ENCODE measurements around the gene PTDSS2. TPM values are rescaled to one million over a fixed set of nuclear protein-coding genes. Genes with fewer than 3 reads are reported as not detected.
A peak's percentile ranks its signal among the peaks of the same experiment; 100 is the strongest.

PTDSS2 gene
- total and polyA plus RNA-seq, 2 of the 4 experiments (the other 2 are of a cell fraction), result 23.5 to 26.6 TPM

- H3K4ac ChIP-seq (ENCODE audit: low read depth, low read length), result no peak overlapping the region
- in situ Hi-C loops (cut with MboI; ENCODE audit: low sequenced_read_pairs), result loop anchor here (10.0 kb wide), 1 partner anchor 147 kb away; the partner anchor contains the start of gene IFITM2
Observed at GRCh38 chr11:451738-452137, 1.7 kb downstream of the PTDSS2 start.

More at GRCh38 chr11:451738-452137, 1.7 kb downstream of the PTDSS2 start:
- Histone ChIP-seq H3K27ac (ENCODE audit: insufficient read depth, low read length) (no peak overlapping the region), H3K79me1 (ENCODE audit: low read depth in 1 of 2, low read length in 2 of 2) (peaks cover 12 to 64% of the 10 kb centered on the region in 2 experiments), H2AFZ (replicated peaks; ENCODE audit: low read length, poor library complexity) (no peak overlapping the region), H2BK20ac (ENCODE audit: low read depth, low read length) (no peak overlapping the region), H3K9me3 (ENCODE audit: control insufficient read depth, insufficient read depth, low read length) (no peaks in the 10 kb centered on the region), H4K91ac (ENCODE audit: insufficient read depth, low read depth, low read length) (no peak overlapping the region), H4K20me1 (ENCODE audit: insufficient read depth, low read length) (peaks cover 22% of the 10 kb centered on the region), H2BK15ac (ENCODE audit: low read depth, low read length) (no peak overlapping the region), H3K4me2 (ENCODE audit: low read depth, low read length) (peak overlapping the region; percentile 86; the same call in 1 of the 2 replicates), H3K36me3 (ENCODE audit: control insufficient read depth, insufficient read depth, low read length) (peaks cover 18% of the 10 kb centered on the region), H3K14ac (replicated peaks; ENCODE audit: low read depth, low read length) (no peak overlapping the region), H3K9ac (ENCODE audit: low read depth, low read length) (peak overlapping the region; percentile 66; the same call in 1 of the 2 replicates), H4K8ac (ENCODE audit: low read depth in 2 of 2, low read length in 2 of 2) (no peak overlapping the region), H4K5ac (ENCODE audit: low read depth, low read length) (no peak overlapping the region), H3K56ac (ENCODE audit: extremely low read depth, insufficient read depth, low read length) (no peak overlapping the region), H2BK5ac (ENCODE audit: low read depth, low read length, poor library complexity, severe bottlenecking) (no peak overlapping the region), H3K23ac (ENCODE audit: low read depth, low read length) (no peak overlapping the region), H3K9me1 (ENCODE audit: insufficient read depth, low read length) (no peaks in the 10 kb centered on the region), H3K4me3 (ENCODE audit: insufficient read depth, low read depth, low read length) (no peak overlapping the region), H3K27me3 (ENCODE audit: control insufficient read depth, insufficient read depth, low read length) (no peaks in the 10 kb centered on the region), H3K4me1 (ENCODE audit: control insufficient read depth, insufficient read depth, low read length) (peaks cover 6% of the 10 kb centered on the region), H2BK120ac (ENCODE audit: low read depth, low read length) (no peak overlapping the region), H2AK5ac (ENCODE audit: low read depth, low read length) (no peak overlapping the region), H3K18ac (ENCODE audit: low read depth, low read length) (no peak overlapping the region), H2AK9ac (replicated peaks; ENCODE audit: low read depth, low read length, poor library complexity) (no peak overlapping the region)
- ATAC-seq (ENCODE audit: low read depth), result no peak
- dilution Hi-C loops (cut with HindIII; ENCODE audit: low sequenced_read_pairs, unreplicated experiment), result no loop called here
- DNase-seq, result no peak
- POLR2A ChIA-PET (ENCODE audit: unreplicated experiment), result no interaction called here
- CTCF ChIA-PET, result no interaction called here
- WGBS, 2 experiments (ENCODE audit: extremely low coverage in 2 of 2, insufficient read length in 1 of 2), result 90% methylated on average over 2 of the region's 14 CpGs; no CpG with 5 or more reads in 1 of the 2 experiments
- TF ChIP-seq MXI1 (IDR thresholded peaks at IDR 0.05; ENCODE audit: borderline replicate concordance, low read depth, low read length) (no peak), RAD21 (IDR thresholded peaks at IDR 0.05; ENCODE audit: low read length) (no peak), CHD1 (IDR thresholded peaks at IDR 0.05; ENCODE audit: low read depth, low read length) (no peak), CTCF (conservative IDR thresholded peaks at IDR 0.05; ENCODE audit: low read depth, low read length) (no peak), MAZ (IDR thresholded peaks at IDR 0.05; ENCODE audit: borderline replicate concordance, low read depth, low read length) (no peak), USF2 (IDR thresholded peaks at IDR 0.05; ENCODE audit: low read depth, low read length) (no peak), CEBPB (IDR thresholded peaks at IDR 0.05; ENCODE audit: low read depth, low read length) (no peak), RFX5 (IDR thresholded peaks at IDR 0.05; ENCODE audit: low read depth, low read length) (no peak), ELK1 (IDR thresholded peaks at IDR 0.05; ENCODE audit: borderline replicate concordance, low read depth, low read length) (no peak), POLR2A (IDR thresholded peaks at IDR 0.05; ENCODE audit: low read depth, low read length) (no peak), SMC3 (IDR thresholded peaks at IDR 0.05; ENCODE audit: low read depth, low read length) (no peak), RCOR1 (IDR thresholded peaks at IDR 0.05; ENCODE audit: insufficient replicate concordance, low read length) (no peak), FOS (IDR thresholded peaks at IDR 0.05; ENCODE audit: low read depth, low read length) (no peak)
- BruUV-seq (replicated peaks), result no TSS peak
- intact Hi-C loops (cut with micrococcal nuclease), result loop anchor here (2.0 kb wide), 2 partner anchors 17 to 55 kb away; partner anchors contain the start of gene RNH1
